SIG-M5 (cell line): ENCODE results near the gene ANK2.
"Not testable (repeated sequence)": the region's sequence is repeated elsewhere in the genome, so short reads cannot be mapped to it uniquely, and the experiment has no call there.

Experiments used
- DNase-seq: peaks from one replicate; lab custom pipeline; 2025; lab: John Stamatoyannopoulos, UW

Gene ANK2

DNA sequence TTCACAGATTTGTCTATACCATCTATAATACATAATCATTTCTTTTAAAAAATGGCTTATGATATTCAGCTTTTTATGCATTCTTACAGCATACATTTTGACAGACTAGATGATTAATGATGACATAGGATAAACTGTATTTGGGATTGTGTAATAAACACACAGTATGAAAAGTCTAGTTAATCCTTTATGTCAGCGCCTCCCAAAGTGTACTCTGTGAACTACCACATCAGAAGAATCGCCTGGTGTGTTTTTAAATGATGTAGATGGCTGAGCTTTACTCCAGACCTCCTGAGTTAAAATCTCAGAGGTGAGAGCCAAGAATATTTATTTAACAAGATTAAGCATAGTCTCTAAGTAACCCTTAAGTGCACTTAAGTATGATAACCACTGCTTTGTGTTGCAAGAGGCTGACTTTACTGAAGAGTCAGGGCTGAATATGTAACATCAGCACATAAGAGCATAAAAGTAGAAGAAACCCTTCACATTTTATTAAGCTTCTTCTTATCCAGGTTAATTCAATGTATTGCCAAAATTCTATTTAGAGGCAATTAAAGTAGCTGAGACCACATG lies 104.2 kb downstream of the ANK2 start:
- DNase-seq = no peak

DNA sequence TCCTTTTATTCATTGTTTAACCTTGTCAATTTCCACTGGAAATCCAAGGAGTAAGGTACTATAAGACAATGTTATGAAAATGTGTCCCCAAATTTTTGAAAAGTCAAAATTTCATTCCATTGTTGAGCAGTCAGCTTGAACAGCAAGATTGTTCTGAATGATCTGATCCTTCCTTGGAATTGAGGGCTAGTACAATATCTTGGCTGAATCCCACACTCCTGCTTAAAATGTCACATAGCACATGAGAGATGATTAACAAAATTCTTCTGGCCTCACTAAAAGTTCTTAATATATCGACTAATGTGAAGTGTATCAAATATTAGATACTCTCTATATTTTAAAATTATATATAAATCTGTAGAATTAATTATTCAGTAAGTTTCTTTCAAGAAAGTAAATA lies 104.8 kb downstream of the ANK2 start:
- no peak for DNase-seq

- DNase-seq = no peak
Observed at GRCh38 chr4:113157086-113157857, 107.8 kb downstream of the ANK2 start.

DNA sequence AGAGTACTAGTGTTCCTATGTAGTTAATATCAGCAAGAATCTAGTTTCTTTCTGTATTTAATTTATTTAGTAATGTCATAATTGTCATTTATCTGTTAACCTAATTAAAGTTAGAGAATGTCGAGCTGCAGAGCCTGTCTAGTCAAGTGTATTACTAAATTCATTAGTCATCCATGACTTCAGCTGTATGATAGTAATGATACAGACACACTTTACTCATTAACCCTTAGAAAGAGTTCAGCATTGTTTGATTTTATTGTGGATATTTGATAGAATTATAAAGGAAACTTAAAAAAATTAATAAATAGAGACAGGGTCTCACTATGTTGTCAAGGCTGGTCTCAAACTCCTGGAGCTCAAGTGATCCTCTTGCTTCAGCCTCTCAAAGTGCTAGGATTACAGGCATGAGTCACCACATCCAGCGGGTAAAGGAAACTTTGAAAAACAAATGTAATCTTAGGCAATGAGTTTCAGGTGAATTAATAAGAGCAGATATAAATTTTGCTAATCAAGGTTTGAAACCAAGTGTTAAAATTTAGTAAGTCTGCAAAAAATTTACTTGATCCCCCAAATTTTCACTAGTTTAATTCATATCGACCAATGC lies 110.6 kb downstream of the ANK2 start:
- no peak for DNase-seq

DNA sequence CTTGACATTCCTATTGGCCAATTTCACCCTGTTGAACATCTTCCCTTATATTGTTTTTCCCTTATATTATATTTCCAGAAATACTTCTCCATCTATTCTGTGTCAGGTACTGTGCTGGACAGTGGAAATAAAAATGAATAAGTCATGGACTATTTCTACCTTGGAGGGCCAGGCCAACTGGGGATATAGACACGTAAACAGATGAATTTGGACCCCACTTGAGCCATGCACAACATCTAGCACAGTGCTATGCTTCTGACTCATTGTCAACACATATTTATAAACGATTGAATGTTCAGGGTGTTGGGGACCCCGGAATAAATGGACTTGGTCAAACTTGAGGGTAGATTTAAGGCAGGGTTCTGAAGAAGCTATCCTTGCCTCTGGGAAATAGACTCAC lies 111.1 kb downstream of the ANK2 start:
- no peak for DNase-seq

- no peak for DNase-seq
Observed at GRCh38 chr4:113162089-113162488, 112.6 kb downstream of the ANK2 start.

- no peak for DNase-seq
Observed at GRCh38 chr4:113169368-113169767, 119.9 kb downstream of the ANK2 start.

- no peak for DNase-seq
Observed at GRCh38 chr4:113170115-113170804, 120.8 kb downstream of the ANK2 start.

- DNase-seq = no peak
Observed at GRCh38 chr4:113170805-113171468, 121.5 kb downstream of the ANK2 start.

DNA sequence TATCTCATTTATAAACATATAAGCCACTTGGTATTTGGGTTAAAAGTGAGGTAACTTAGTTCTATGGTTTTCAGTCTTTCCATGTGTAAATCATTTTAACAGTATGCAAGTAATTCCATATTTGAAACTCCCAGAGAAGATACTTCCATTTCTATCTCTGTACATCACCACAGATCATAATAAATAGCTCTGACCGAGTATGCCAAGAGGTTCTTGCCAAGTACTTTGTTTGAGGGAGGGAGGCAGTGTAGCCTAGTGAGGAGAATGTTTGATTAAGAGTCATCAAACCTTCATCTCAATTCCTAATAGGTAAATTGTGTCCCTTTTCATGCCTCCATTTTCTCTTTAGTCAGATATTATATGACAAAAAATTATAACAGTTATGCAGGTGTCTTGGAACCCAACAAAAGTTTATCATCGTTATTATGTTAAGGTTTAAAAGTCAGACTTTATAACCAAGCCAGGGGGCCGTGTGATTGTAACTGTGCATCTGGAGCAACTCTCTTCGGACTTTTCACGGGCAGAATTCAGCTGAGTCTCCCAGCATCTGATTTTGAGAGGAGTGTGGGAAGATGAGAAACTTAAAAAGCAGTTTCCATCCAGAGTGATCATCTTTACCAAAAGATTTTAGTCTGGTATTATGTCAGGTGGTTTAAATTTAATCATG lies 123.8 kb downstream of the ANK2 start:
- no peak for DNase-seq

DNA sequence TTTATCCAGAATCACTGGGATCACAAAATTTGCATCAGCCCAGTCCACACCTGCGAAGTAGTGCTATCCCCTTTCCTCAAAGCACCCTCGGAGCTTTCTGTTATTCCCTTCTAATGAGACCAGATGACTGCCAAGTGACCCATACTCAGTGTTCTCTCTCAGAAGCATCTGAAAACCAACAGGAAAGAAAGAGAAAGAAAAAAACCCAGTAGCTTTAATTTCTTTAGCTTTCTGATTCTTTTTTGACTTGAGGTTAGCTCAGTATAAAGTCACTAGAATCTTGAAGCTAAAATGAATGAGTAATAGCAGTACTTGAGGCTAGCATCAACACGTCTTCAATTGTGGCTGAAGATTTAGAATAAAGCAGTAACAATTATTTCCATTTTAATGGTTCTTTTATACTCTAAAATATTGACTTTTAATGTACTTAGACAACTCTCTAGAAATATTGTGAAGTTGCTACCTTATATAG lies 124.4 kb downstream of the ANK2 start:
- no peak for DNase-seq

- no peak for DNase-seq
Observed at GRCh38 chr4:113179091-113179490, 129.6 kb downstream of the ANK2 start.

GRCh38 chr4:113179996-113180395 lies 130.5 kb downstream of the ANK2 start:
- no peak for DNase-seq

DNA sequence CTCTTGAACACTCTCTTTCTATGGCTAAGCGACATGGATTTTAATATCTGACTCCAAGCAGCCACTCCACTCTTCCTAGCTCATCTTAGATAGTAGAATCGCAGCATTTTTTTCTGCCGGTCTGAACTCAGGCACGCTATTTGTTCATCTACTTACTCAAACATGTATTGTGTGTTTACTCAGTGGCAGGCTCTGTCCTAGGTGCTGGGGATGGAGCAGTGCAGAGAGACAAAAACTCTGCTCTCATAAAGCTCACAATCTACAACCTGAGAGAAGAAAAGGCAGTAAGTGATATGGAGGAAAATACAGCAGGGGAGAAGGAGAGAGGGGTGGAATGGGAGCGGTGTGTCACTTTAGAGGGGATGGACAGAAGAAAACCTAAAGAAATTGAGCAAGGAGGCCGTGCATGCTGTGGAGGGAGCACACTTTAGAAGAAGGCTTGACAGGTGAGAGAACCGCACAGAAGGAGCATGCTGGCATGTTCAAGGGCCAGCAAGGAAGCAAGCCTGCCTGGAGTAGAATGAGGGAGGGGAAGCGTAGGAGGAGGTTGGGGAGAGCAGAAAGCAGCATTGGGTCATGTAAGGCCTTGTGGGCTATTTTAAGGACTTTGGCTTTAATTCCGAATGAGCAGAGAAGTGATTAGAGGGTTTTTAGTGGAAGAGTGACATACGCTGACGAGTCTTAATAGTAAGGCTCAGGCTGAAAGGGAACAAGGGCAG lies 132.0 kb downstream of the ANK2 start:
- DNase-seq = no peak

DNA sequence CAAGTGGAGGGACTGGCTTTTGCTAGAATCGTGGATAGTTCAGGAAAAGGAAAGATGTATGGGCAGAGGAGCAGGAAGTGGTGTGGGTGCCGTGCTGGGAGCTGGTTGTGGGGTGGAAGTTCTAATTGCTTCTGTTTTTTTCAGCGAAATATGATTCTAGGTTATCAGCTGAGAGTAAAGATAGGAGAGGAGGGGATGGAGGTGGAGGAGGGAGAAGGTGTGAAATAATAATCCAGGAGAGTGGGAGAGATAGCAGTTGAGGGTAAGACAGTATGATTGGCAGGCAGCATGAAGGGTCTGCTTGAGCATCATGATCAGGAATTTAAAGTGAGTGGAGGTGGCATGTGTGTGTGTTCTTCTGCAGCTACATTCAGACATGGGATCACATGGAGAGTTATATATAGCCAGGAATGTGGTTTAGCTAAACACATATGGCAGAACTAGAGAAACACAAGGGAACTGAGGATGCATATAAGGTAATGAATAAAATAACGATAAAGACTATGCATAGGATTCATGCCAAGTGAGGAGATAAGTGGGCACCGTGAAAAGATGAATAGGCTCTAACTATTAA lies 133.7 kb downstream of the ANK2 start:
- DNase-seq = no peak

DNA sequence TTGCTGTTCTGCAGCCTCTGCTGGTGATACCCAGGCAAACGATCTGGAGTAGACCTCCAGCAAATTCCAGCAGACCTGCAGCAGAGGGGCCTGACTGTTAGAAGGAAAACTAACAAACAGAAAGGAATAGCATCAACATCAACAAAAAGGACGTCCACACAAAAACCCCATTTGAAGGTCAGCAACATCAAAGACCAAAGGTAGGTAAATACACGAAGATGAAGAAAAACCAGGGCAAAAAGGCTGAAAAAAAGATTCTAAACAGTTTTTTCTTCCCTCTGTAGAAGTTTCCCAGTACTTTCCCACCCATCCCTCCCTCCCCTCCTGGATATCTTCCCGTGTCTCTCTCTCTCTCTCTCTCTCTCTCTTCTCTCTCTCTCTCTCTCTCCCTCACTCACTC lies 136.8 kb downstream of the ANK2 start:
- not testable (repeated sequence) for DNase-seq

DNA sequence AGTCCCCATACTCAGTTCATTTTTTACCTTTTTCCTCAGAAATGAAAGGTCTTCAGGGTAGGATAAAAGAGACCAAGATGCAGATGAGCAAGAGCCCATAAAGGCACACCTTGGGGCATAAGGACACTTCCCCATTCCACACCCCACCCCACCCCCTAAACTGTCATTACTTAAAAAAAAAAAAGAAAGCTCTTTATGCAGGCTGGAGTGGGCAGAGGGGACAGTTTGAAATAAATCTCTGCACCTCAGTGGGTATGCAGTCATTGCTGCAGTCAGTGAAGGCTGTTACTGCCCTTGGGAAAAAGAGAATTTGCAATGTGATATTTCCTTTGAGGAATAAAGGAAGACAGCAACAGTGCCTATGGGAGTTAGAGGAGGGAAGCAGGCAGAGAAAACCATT lies 137.5 kb downstream of the ANK2 start:
- no peak for DNase-seq

DNA sequence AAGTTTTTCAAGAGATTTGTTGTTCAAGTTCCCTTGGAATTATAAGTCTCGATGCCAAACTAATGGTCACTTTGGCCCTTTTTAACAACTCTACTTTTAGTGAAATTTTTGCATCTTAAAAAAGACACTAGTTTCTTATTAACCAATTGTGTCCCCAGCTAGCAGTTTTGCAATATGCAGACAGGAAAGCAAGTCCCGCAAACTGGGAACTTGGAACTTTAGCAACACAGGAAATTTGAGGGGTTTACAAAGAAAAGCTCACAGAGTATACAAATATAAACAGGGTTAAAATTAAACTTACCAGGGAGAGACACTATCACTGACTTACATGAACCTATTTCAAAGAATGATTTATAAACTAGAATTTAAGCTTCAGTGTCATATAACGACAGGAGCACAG lies 137.9 kb downstream of the ANK2 start:
- no peak for DNase-seq

- no peak for DNase-seq
Observed at GRCh38 chr4:113189546-113189945, 140.1 kb downstream of the ANK2 start.

- DNase-seq = no peak
Observed at GRCh38 chr4:113209153-113209552, 159.7 kb downstream of the ANK2 start.
